ENCODE measurements around the gene GRIN1.

- no peak for TF ChIP-seq CTCF (IDR thresholded peaks at IDR 0.05)
- no peak for TF ChIP-seq POLR2A (IDR thresholded peaks at IDR 0.05)
Observed at GRCh38 chr9:137126786-137127185, 12.2 kb upstream of the GRIN1 start.

All from thyroid gland (tissue), 4 donors.